Gastroesophageal sphincter (tissue), 4 donors: Measurements from ENCODE around the gene LOXL4. TPM values are rescaled to one million over a fixed set of nuclear protein-coding genes. Genes with fewer than 3 reads are reported as not detected.

Source experiments
- ATAC-seq: fragments of 150-250 bp; one replicate; pipeline ENCODE4 v1.9.1; 2016; ENCODE audit warnings: mild to moderate bottlenecking, moderate library complexity
- H3K27ac ChIP-seq, 4 donors: fragments of 200-600 bp; sonication (generic) in 3 of 4; 1 replicate in 3 of 4; 2 replicates in 1 of 4; pipeline ENCODE4 v1.5.1; 2016 to 2019
- H3K27me3 ChIP-seq: fragments of 200-600 bp; sonication (generic); one replicate; pipeline ENCODE4 v1.5.1; 2019
- H3K36me3 ChIP-seq, 2 donors: fragments of 200-600 bp; sonication (generic); one replicate each; pipeline ENCODE4 v1.5.1; 2019; ENCODE audit warnings: control low read depth in 1 of 2
- H3K4me1 ChIP-seq, 3 donors: fragments of 200-600 bp; sonication (generic); 1 replicate in 2 of 3; 2 replicates in 1 of 3; pipeline ENCODE4 v1.5.1; 2016 to 2019; ENCODE audit warnings: control low read depth in 2 of 3
- H3K4me3 ChIP-seq, 2 donors: fragments of 200-600 bp; sonication (generic); one replicate each; pipeline ENCODE4 v1.5.1; 2019; ENCODE audit warnings: mild to moderate bottlenecking in 1 of 2, moderate library complexity in 1 of 2
- H3K9me3 ChIP-seq, 3 donors: fragments of 200-600 bp; sonication (generic); one replicate each; pipeline ENCODE4 v1.5.1; 2017 to 2019; ENCODE audit warnings: control low read depth in 2 of 3
- CTCF ChIP-seq, 4 experiments: fragments of 200-600 bp in 2 of 4; fragments of 450-650 bp in 2 of 4; sonication (generic) in 1 of 4; IDR thresholded peaks; one replicate each; pipeline ENCODE4 v1.5.1; 2017 to 2019; ENCODE audit warnings: antibody characterized with exemption in 4 of 4, mild to moderate bottlenecking in 2 of 4, moderate library complexity in 2 of 4
- EP300 ChIP-seq: sonication (generic); formaldehyde crosslinking; IDR thresholded peaks from one replicate; pipeline ENCODE4 v1.6.1; 2017; ENCODE audit warnings: antibody characterized with exemption, mild to moderate bottlenecking
- POLR2A ChIP-seq, 2 donors: fragments of 450-650 bp; IDR thresholded peaks; one replicate each; pipeline ENCODE4 v1.6.1; 2017; ENCODE audit warnings: antibody characterized with exemption in 2 of 2, mild to moderate bottlenecking in 2 of 2, moderate library complexity in 1 of 2
- POLR2AphosphoS5 ChIP-seq: sonication (generic); formaldehyde crosslinking; IDR thresholded peaks from one replicate; pipeline ENCODE4 v1.6.1; 2017; ENCODE audit warnings: antibody characterized with exemption
- WGBS, 2 donors: methylation state at CpG; one replicate each; pipeline ENCODE4 v1.1.5; 2018; ENCODE audit warnings: low coverage in 1 of 2; 5-methylcytosine and 5-hydroxymethylcytosine counted together
- total RNA-seq, 4 donors: library from RNA; depleted of rRNA; stranded (reverse); fragments of >200 nt; gene quantifications; one replicate each; pipeline ENCODE4 v1.1.0, GENCODE V29; 2016

The LOXL4 gene
- total RNA-seq = 10 to 100 TPM; 10.6 to 20.7 (median 16.3) TPM

GRCh38 chr10:98267894-98268693 is at the start of gene LOXL4:
Gene LOXL4 (minus strand): TSS chr10:98268194. CDS start chr10:98263019, 5,175 bp downstream.
- peak within 1 kb of the TSS; percentile 43 to 54 for H3K4me3 ChIP-seq
- ATAC-seq = peak; percentile 50
- no peaks in the 10 kb centered on the region for H3K27me3 ChIP-seq
- peak within 1 kb of the TSS; percentile 80 to 92 (median 90) for H3K27ac ChIP-seq
- H3K36me3 ChIP-seq = no peaks in the 10 kb centered on the region
- TF ChIP-seq POLR2A (IDR thresholded peaks at IDR 0.05) = peak; percentile 23 to 51
- TF ChIP-seq POLR2AphosphoS5 = no peak
- TF ChIP-seq CTCF (IDR thresholded peaks at IDR 0.05) = no peak
- TF ChIP-seq EP300 = no peak
- no peaks in the 10 kb centered on the region for H3K9me3 ChIP-seq
- WGBS, 2 donors = 0% methylated on average over 3 of the region's 75 CpGs; no CpG with 5 or more reads in 1 of the 2 donors
- H3K4me1 ChIP-seq = peaks cover 5 to 52% (median 21%) of the 10 kb centered on the region in 3 donors

GRCh38 chr10:98316661-98317060 is 48.7 kb upstream of the LOXL4 start:
- Histone ChIP-seq H3K27me3 (no peaks in the 10 kb centered on the region), H3K4me3 (no peak overlapping the region), H3K9me3 (no peaks in the 10 kb centered on the region), H3K27ac (no peak overlapping the region), H3K36me3 (no peaks in the 10 kb centered on the region), H3K4me1 (peaks cover 0 to 10% (median 0%) of the 10 kb centered on the region in 3 donors)
- TF ChIP-seq EP300 = no peak
- no peak for TF ChIP-seq POLR2A (IDR thresholded peaks at IDR 0.05)
- TF ChIP-seq POLR2AphosphoS5 = no peak
- TF ChIP-seq CTCF (IDR thresholded peaks at IDR 0.05) = no peak
- peak; percentile 50 for ATAC-seq

- no peaks in the 10 kb centered on the region for H3K9me3 ChIP-seq
- WGBS, 2 donors = 29 to 37% methylated on average over 1 to 2 of the region's 5 CpGs
- peaks cover 0 to 10% (median 0%) of the 10 kb centered on the region in 3 donors for H3K4me1 ChIP-seq
- H3K27me3 ChIP-seq = no peaks in the 10 kb centered on the region
- TF ChIP-seq POLR2AphosphoS5 (no peak), EP300 (no peak), CTCF (IDR thresholded peaks at IDR 0.05) (no peak), POLR2A (IDR thresholded peaks at IDR 0.05) (no peak)
- H3K36me3 ChIP-seq = no peaks in the 10 kb centered on the region
- no peak for ATAC-seq
- H3K4me3 ChIP-seq = no peak overlapping the region
- no peak overlapping the region for H3K27ac ChIP-seq
Observed at GRCh38 chr10:98316170-98316569, 48.2 kb upstream of the LOXL4 start.

GRCh38 chr10:98314532-98315284 is 46.7 kb upstream of the LOXL4 start:
- H3K36me3 ChIP-seq = no peaks in the 10 kb centered on the region
- H3K4me3 ChIP-seq = no peak overlapping the region
- H3K9me3 ChIP-seq = no peaks in the 10 kb centered on the region
- no peak overlapping the region for H3K27ac ChIP-seq
- peak; percentile 79 for ATAC-seq
- peaks cover 0 to 13% (median 0%) of the 10 kb centered on the region in 3 donors for H3K4me1 ChIP-seq
- 90% methylated on average over 7 of the region's 8 CpGs; no CpG with 5 or more reads in 1 of the 2 donors for WGBS, 2 donors
- TF ChIP-seq POLR2AphosphoS5 (peak; percentile 18), POLR2A (IDR thresholded peaks at IDR 0.05) (no peak)
- H3K27me3 ChIP-seq = no peaks in the 10 kb centered on the region

- Histone ChIP-seq H3K4me1 (peaks cover 0 to 21% (median 6%) of the 10 kb centered on the region in 3 donors), H3K9me3 (no peaks in the 10 kb centered on the region), H3K27me3 (no peaks in the 10 kb centered on the region), H3K4me3 (no peak overlapping the region), H3K36me3 (no peaks in the 10 kb centered on the region), H3K27ac (no peak overlapping the region)
- 88 to 94% methylated on average over 2 to 3 of the region's 3 CpGs for WGBS, 2 donors
- TF ChIP-seq CTCF (IDR thresholded peaks at IDR 0.05) (no peak), POLR2A (IDR thresholded peaks at IDR 0.05) (no peak), EP300 (no peak), POLR2AphosphoS5 (no peak)
- ATAC-seq = no peak
Observed at GRCh38 chr10:98313598-98313997, 45.6 kb upstream of the LOXL4 start.
